Right lung (tissue), 5 donors: ENCODE data around the gene CLASP1. TPM values are rescaled to one million over a fixed set of nuclear protein-coding genes. Genes with fewer than 3 reads are reported as not detected.
"Not testable (repeated sequence)": the region's sequence is repeated elsewhere in the genome, so short reads cannot be mapped to it uniquely, and the experiment has no call there.

Experiments used
- DNase-seq, 2 donors: peaks; one replicate each; pipeline ENCODE4 v3.0.0-alpha.2; 2013
- polyA plus RNA-seq, 5 donors: library from polyadenylated mRNA; unstranded; fragments of 120-200 nt; gene quantifications; one replicate each; pipeline versions ENCODE4 v1.2.1 to v1.2.3, GENCODE V29; 2013; ENCODE audit warnings: inconsistent platforms in 1 of 5, low replicate concordance in 1 of 5; ENCODE audit not compliant: insufficient read length in 5 of 5, insufficient read depth in 1 of 5

The CLASP1 gene
- polyA plus RNA-seq, 5 donors: 34.5 to 47.6 (median 47.2) TPM

DNA sequence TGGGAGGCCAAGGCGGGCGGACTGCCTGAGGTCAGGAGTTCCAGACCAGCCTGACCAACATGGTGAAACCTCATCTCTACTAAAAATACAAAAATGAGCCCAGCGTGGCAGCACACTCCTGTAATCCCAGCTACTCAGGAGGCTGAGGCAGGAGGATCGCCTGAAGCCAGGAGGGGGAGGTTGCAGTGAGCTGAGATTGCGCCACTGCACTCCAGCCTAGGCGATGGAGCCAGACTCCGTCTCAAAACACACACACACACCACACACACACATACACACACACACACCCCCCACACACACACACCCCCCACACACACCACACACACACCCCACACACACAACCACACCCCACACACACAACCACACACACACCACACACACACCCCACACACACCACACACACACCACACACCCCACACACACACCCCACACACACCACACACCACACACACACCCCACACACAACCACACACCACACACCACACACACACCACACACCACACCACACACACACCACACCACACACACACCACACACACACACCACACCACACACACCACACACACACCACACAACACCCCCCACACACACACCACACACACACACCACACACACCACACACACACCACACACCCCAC, 170.8 kb downstream of the CLASP1 start:
- not testable (repeated sequence) for DNase-seq

DNA sequence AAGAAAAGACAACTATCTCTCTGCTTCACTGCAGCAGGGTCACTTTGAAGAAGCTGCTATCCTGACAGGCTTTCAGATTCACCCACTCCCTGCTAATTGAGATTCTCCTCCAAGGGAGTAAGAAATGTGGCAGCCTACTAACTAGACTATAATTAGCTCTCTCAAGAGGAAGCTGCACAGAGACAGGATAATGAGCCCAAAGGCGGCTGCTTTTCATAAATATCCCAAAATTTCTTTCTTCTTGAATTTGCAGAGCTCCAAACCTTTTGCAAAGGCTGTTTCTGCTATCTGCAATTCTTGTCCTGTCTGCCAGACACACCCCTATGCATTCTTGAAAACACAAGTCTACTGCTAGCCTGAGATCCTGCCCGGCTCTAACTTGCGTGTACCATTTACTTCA, 172.6 kb downstream of the CLASP1 start:
- no peak for DNase-seq

DNA sequence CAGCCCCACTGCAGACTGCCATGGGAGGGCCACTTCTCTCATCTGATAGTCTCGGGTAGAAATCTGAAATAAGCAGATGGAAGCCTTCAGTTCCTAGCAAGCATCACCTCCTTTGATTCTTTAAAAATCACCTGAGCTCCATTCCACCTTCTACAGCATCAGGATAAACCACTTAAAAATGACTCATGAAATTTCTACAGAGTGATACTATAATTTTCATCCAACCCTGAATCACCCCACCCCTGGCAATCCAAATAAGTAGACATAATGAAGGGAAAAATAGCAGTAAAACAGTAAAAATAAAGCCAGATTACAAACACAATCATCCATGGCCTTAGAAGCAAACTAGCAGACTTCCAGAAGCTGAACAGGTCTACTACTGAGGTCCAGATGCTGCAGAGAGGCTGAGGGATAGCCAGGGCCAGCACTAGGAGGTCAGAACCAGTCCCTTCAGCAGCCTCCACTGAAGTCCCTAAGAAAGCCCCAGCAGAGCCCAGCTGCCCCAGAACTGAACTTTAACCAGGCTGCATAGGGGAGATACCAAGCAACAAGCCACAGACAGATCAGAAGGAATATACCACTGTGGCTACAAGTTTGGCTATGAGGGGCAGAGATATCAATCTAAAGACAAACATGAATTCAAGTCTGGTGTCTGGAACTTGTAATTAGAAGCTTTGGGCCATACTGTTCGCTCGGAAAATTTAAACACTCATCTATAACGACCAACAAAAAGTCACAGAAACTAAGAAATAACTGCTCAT, 173.3 kb downstream of the CLASP1 start:
- no peak for DNase-seq

DNA sequence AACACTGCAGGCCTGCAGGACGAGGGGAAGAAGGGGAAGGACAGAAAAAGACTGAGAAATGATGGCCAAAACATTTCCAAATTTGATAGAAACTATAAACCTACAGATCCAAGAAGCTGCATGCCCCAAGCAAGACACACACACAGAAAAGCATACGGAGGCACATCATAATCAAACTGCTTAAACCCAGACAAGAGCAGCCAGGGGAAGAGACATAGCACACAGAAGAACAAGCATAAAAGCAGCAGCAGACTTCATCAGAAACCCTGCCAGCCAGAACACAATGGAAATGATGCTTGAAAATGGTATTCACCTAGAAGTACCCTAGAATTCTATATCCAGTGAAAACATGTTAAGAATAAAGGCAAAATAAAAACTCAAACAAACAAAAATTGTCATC, 175.8 kb downstream of the CLASP1 start:
- DNase-seq: no peak

DNA sequence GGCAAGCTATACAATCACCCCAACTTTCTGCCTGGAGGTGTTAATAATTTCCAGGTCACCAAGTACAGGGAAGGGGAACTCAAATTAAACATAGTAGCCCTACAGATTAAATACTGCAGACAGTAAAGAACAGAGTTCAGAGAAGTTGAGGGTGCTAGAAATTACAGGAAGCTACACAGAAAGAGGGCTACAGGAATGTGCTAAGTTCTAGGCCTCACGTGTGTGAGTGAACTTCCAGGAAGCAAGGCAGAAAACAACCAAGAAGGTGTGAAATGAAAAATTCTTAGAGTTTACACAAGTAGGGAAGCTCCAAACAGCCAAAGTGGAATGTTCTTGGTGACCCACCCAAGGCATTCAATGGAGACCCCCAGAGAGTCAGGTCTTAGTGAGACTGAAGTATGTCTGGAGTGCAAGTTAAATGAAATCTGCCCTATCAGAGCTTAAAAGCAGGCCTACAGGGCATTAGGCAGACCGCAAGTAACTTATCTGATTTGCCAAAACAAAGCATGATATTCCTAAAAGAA, 176.7 kb downstream of the CLASP1 start:
- DNase-seq: no peak

DNA sequence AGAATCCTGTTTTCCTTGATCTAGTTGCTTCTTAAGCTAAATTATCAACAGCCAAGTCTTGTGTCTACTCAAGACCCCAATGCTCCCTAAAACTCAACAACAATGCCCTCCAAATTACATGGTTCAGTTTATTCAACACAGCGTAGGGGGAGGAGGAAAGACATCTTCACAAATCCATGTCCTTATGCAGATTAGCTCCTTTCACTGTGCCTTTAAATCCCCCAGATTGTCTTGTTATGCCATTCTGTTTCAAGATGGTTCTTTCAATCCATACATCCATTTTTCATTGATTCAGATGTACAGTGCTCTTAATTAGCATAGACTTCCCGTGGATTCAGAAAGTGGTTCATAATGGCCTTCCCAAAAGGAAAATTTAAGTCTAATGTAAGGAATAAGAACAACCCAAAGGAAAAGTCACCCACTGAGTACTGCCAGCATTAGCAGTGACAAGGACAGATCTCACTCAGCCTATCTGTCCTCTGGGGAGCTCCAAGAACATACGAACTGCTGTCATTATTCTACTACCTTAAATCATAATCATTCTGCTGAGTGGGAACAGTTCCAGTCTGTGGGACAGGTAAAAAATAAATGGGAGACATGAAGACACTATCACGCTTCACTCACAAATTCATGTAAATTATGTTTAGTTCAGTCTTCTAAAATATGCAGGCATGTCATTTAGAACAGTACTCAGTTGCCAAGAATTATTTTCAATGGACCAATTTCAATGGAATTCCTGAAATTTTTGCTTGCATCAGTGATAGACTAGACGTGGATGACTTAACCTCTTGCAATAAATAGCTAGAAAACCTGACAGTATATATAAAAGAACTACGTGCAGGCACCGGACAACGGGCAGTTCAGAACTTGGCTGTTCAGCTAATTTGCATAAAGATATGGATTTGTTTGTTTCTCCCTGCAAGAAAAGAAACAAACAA, 177.5 kb downstream of the CLASP1 start:
- DNase-seq: no peak

DNA sequence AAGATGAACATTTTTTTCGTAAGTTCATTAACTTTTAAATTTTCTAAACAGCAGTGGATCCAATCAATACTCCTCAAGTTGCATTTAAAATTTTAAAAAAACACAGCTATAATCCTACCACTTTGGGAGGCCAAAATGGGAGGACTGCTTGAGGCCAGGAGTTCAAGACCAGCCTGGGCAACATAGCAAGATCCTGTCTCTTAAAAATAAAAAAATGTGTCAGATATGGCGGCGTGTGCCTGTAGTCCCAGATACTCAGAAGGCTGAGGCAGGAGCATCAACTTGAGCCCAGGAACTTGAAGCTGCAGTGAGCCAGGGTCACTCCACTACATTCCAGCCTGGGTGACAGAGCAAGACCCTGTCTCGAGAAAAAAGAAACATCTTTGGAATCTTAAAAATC, 178.3 kb downstream of the CLASP1 start:
- DNase-seq: no peak

DNA sequence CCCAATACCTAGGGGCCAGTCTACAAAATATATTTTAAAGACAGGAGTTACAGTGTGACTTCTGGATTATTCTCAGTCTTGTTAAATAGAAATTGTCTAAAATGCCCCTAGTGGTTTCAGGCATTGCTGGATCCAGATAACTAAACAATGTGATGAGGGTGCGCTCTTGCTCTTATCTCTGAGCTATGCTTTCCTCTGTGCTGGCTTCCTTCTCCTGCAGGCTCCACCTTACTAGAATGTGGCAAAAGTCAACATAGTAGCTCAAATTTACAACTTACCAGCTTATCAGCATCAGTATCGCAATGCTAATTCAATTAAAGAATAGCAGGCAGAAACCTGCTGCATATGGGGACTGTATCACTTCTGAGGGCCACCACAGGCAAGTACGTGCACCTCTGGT, 179.9 kb downstream of the CLASP1 start:
- no peak for DNase-seq

DNA sequence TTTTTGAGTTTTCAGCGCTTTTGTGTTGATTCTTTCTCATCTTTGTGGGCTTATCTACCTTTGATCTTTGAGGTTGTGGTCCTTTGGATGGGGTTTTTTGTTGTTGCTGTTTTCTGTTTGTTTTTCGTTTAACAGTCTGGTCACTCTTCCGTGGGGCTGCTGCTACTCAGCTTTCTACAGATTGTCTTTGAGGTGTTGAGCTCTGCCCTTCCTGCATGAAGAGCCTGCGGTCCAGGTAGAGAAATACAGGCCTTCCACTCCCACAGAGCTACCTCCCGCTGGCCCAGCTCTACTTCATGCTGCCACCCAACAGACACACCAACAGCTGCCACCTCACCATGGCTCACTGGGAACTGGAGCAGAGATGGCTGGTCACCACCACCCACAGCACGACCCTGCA, 180.3 kb downstream of the CLASP1 start:
- no peak for DNase-seq

DNA sequence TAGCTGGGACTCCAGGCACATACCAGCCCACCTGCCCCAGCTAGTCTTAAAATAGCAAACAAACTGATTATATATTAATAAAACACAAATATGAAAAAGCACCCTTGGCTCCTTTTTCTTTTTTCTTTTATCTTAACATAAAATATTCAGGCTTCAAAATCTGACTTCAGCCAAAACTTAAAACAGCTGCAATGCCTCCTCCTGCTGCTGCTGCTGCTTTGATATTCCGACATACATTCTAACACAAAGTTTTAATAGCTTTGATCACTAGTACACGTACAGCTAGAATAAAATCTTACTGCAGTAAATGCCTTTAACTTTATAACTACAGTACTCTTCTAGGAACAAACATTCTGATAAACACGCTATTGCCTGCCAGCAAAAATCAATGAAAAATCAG, 190.0 kb downstream of the CLASP1 start:
- DNase-seq: peak in 1 of 2 donors; percentile 36

DNA sequence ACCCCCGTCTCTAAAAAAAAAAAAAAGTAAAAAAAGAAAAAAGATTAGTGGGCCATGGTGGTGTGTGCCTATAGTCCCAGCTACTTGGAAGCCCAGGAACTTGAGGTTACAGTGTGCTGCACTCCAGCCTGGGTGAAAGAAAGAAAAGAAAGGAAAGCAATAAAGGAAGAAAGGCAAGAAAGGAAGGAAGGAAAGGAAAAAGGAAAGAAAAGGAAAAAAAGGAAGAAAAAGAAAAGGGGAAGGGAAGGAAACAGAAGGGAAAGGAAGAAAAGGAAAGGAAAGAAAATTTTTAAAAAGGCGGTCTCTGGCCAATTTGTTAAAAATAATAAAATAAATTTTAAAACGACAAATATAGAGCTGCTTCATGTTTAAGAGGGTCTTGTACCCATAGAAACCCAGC, 192.9 kb downstream of the CLASP1 start:
- no peak for DNase-seq

DNA sequence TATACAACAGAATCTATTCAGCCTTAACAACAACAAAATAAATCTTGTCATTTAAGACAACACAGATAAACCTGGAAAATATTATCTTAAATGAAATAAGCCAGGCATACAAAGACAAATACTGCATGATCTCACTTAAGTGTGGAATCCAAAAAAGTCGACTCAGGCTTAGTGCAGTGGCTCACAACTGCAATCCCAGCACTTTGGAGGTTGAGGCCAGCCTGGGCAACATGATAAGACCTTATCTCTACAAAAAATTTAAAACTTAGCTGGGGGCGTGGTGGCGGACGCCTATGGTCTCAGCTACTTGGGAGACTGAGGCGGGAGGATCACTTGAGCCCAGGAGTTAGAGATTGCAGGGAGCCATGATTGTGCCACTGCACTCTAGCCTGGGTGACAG, 193.8 kb downstream of the CLASP1 start:
- no peak for DNase-seq

DNA sequence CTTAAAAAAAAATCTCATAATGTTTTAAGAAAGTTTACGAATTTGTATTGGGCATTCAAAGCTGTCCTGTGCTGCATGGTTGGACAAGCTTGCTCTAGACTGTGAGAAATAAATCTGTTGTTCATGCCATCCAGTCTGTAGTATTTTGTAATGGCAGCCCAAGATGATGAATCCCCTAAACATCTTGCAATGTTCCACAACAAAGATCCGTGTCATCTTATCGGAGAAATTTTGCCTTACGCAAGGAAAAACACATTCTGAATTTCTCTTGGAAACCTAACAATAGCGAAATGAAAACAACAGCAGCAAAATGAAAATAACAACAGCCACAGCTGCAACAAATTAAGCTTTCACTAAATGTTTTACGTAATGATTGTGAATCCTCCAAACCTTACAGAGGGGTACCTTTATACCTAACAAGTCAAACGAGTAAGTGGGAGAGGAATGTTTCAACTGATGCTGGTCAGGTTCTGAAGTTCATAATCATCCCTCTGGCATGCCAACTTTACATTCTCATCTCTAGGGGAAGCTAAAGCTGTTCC, 194.6 kb downstream of the CLASP1 start:
- DNase-seq: no peak

DNA sequence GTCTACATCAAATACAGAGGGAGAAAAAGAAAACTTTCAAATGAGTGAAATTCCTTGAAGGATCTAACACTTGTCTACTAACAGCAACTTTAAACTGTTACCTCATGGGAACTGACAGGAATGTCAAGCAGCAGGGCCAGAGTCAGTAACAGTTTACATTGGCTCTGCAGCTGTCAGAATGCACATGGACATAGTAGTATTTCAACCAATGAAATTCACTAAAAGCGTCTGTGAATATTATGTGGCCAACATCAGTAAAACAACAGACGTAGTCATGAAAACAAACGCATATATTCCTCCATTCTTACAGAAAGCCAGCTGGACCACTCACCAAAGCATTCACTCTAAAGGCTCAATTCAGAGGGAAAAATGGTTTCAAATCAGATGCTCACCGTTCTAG, 197.9 kb downstream of the CLASP1 start:
- peak; percentile 57 to 61 for DNase-seq

DNA sequence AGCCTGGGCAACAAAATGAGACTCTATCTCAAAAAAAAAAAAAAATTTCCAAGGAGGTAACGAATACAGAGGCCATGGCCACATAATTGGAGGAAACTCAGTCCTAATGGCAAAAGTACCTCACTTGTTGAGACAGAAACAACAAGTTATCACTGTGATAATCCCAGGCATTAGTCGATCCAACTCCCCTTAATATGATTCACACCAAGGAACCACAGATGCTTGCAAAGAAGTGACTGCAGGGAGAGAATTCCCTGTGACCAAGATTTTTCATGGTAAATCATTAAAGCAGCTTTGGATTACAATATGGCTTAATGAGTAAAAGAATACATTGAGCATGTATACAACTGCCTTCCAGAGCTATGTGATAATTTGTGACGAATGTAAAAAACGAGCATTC, 199.0 kb downstream of the CLASP1 start:
- no peak for DNase-seq

DNA sequence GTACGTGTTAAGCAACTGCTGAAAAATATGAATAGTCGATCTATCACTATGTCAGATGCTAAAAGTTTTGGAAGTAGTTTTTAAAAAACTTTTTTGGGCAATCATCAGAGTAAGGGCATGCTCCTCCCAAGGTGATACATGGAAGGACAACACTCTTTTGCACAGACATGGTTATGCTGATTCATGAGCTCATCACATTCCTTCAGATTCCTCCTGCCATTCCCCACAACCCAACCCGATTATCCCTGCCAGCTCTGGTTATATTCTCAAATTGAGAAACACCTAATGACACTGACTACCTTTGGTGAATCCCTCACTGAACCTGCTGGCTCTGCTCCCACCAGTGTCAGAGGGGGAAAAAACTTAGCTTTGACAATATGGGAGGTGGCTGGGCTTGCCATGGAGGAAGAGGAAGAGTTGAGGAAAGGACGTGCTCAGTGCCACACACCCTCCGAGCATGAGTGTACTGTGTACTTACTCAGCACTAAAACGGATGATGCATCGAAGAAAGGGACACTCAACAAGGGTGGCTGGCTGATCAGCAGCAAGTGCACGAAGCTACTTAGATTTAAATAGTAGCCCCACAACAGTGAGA, 202.5 kb downstream of the CLASP1 start:
- no peak for DNase-seq

DNA sequence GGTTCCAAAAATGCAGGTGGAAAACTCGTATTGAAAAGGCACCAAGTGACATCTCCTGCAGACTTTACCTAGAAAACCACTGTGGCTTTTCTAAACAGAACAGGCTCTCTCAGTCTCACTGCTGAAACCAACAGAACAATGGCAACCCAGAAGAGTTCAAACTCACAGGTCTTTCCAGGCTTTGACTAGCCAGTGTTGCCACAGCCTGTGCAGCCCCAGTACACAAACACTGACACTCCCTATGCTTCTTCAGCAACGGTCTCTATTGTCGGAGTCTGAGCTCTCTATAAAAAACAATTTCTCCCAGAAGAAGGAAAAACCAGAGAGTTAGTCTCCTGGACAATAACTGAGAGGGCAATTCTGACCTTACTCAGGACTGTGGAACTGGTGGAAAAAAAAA, 206.4 kb downstream of the CLASP1 start:
- no peak for DNase-seq

DNA sequence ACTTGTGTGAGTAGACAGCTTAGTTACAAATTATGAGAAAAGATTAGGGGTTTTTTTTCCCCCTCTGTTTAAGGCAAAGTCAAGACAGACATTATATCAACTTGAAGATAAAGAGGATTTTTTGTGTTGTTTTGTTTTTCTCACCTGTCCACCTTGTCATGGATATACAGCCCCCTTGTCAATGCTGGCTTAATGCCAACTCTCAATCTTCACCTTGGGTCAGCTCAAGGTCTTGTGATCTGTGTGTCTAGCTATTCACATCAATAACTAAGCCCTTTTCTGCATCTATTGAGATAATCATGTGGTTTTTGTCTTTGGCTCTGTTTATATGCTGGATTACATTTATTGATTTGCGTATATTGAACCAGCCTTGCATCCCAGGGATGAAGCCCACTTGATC, 211.0 kb downstream of the CLASP1 start:
- DNase-seq: not testable (repeated sequence)

DNA sequence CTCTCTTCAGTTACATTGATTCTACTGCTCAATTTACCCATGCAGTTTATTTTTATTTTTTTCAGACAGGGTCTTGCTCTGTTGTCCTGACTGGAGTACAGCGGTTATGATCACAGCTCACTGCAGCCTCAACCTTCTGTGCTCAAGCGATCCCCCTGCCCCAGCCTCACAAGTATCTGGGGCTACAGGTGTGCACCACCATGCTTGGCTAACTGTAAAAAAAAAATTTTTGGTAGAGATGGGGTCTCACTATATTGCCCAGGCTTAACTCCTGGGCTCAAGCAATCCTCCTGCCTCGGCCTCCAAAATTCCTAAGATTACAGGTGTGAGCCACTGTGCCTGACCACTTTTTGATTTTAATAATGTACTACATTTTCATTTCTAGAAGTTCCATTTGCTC, 212.3 kb downstream of the CLASP1 start:
- no peak for DNase-seq

DNA sequence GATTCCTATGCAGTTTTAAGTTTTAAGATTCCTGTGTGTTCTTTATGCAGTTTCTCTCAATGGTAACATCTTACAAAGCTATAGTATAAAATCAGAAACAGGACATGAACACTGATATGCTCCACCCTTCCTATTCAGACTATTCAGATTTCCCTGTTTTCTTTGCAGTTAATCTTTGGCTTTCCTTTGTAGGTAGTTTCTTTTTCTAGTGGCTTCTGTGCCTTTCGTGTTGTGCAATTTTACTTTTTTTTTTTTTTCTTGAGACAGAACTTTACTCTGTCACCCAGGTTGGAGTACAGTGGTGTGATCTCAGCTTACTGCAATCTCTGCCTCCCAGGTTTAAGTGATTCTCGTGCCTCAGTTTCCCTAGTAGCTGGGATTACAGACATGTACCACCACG, 213.5 kb downstream of the CLASP1 start:
- no peak for DNase-seq

DNA sequence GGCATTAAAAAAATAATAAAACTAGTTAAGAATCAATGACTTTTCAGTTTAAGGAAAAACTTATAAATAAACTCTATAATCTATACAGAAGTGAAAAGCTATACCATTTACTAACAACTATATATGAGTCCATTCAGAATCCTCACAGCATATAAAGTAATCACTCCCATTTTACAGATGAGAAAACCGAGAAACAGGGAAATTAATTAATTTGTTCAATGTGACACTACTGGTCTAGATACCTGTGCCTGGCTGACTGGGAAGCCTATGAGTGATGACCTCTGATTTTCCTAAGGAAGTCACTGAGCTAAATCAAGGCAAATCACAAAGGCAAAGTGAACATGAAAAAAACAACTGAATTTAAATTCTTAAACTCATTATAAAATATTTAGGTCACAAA, 218.0 kb downstream of the CLASP1 start:
- no peak for DNase-seq
